GM12878 (cell line): ENCODE data around the gene PALD1.

Source experiments
- CBX5 ChIP-seq: sonication (generic); IDR thresholded peaks from 2 replicates; pipeline ENCODE4 v1.6.1; 2016; ENCODE audit warnings: low read depth, moderate library complexity, mild to moderate bottlenecking, inconsistent platforms
- POLR2AphosphoS5 ChIP-seq: IDR thresholded peaks from 2 replicates; pipeline ENCODE4 v1.6.1; 2011; ENCODE audit warnings: mild to moderate bottlenecking, low read length, inconsistent platforms
- TCF12 ChIP-seq: IDR thresholded peaks from 2 replicates; pipeline ENCODE4 v1.6.1; 2011; ENCODE audit warnings: low read depth, mild to moderate bottlenecking, low read length
- ZNF217 ChIP-seq: fragments of 450-650 bp; IDR thresholded peaks from 2 replicates; pipeline ENCODE4 v1.6.1; 2017; ENCODE audit warnings: antibody characterized with exemption, mild to moderate bottlenecking
- ZSCAN29 ChIP-seq: fragments of 450-650 bp; IDR thresholded peaks from 2 replicates; pipeline ENCODE4 v1.6.1; 2017; ENCODE audit warnings: mild to moderate bottlenecking, moderate library complexity
- TF ChIP-seq, protein P1 (sequence below), 3 experiments: IDR thresholded peaks in 2 of 3; conservative IDR thresholded peaks in 1 of 3; 2 replicates each; pipeline ENCODE4 v1.5.1; 2011; ENCODE audit warnings: low read depth in 3 of 3, low read length in 3 of 3, mild to moderate bottlenecking in 3 of 3, control low read depth in 2 of 3, moderate library complexity in 2 of 3, inconsistent platforms in 1 of 3, mixed read lengths in 1 of 3; ENCODE audit not compliant: control insufficient read depth in 2 of 3, insufficient read depth in 1 of 3; ENCODE audit errors: extremely low read depth in 1 of 3

DNA sequence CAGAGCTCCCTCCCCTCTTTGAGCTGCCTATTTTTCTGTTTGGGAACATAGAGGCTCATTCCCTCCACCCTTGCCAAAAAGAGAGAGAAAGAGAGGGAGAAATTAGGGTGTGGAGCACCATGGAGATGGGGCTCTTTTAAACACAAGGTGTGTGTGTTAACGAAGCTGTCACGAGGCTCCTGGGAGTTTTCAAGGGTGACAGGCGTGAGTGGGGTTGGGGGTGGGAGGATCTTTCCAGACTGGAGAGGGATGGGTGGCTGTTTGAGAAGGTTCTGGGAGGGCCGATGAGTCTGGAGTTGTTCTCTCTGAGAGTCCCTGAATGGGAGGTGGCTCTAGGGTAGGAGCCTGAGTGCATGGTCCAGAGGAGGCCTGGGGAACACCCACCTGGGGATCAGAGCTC lies 45.0 kb downstream of the PALD1 start:
- TF ChIP-seq ZSCAN29 (no peak), ZNF217 (no peak), POLR2AphosphoS5 (no peak), CBX5 (no peak), TCF12 (no peak)
- TF ChIP-seq, protein P1, sequence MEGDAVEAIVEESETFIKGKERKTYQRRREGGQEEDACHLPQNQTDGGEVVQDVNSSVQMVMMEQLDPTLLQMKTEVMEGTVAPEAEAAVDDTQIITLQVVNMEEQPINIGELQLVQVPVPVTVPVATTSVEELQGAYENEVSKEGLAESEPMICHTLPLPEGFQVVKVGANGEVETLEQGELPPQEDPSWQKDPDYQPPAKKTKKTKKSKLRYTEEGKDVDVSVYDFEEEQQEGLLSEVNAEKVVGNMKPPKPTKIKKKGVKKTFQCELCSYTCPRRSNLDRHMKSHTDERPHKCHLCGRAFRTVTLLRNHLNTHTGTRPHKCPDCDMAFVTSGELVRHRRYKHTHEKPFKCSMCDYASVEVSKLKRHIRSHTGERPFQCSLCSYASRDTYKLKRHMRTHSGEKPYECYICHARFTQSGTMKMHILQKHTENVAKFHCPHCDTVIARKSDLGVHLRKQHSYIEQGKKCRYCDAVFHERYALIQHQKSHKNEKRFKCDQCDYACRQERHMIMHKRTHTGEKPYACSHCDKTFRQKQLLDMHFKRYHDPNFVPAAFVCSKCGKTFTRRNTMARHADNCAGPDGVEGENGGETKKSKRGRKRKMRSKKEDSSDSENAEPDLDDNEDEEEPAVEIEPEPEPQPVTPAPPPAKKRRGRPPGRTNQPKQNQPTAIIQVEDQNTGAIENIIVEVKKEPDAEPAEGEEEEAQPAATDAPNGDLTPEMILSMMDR (IDR thresholded peaks at IDR 0.05 in 2 of 3, conservative IDR thresholded peaks at IDR 0.05 in 1 of 3; ENCODE audit: control insufficient read depth in 2 of 3, extremely low read depth in 1 of 3, insufficient read depth in 1 of 3, low read depth in 3 of 3, low read length in 3 of 3): no peak
